VCaP (cell line): ENCODE measurements around the gene PAQR4.
"Not testable (repeated sequence)": the region's sequence is repeated elsewhere in the genome, so short reads cannot be mapped to it uniquely, and the experiment has no call there.

Source experiments
- H3K27ac ChIP-seq: fragments of 450-650 bp; 2 replicates; pipeline ENCODE4 v1.5.1; 2017
- TF ChIP-seq, protein P1 (sequence below): fragments of 450-650 bp; conservative IDR thresholded peaks from 2 replicates; pipeline ENCODE4 v1.5.1; 2017; ENCODE audit warnings: mild to moderate bottlenecking, moderate library complexity

PAQR4 gene

DNA sequence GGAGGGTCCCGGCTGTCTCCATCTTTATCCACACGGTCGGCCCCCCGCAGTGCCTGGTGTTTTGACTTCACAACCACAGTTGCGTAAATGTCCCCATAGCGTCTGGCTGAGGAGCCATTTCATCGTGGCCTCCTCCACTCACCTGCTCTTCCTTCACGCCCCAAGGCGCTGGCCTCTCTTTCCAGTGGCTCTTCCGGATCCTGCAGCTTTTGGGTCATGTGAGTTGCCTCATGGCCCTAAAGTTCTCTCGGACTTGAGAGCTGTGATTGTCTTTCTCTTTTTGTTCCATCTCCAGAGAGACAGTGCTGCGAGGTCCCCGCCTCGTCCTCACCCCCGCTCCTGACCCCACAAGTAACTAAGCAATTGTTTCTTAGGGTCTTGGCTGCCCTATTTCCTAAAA lies 34.7 kb upstream of the PAQR4 start:
- TF ChIP-seq, protein P1, sequence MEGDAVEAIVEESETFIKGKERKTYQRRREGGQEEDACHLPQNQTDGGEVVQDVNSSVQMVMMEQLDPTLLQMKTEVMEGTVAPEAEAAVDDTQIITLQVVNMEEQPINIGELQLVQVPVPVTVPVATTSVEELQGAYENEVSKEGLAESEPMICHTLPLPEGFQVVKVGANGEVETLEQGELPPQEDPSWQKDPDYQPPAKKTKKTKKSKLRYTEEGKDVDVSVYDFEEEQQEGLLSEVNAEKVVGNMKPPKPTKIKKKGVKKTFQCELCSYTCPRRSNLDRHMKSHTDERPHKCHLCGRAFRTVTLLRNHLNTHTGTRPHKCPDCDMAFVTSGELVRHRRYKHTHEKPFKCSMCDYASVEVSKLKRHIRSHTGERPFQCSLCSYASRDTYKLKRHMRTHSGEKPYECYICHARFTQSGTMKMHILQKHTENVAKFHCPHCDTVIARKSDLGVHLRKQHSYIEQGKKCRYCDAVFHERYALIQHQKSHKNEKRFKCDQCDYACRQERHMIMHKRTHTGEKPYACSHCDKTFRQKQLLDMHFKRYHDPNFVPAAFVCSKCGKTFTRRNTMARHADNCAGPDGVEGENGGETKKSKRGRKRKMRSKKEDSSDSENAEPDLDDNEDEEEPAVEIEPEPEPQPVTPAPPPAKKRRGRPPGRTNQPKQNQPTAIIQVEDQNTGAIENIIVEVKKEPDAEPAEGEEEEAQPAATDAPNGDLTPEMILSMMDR = no peak
- no peak overlapping the region for H3K27ac ChIP-seq

DNA sequence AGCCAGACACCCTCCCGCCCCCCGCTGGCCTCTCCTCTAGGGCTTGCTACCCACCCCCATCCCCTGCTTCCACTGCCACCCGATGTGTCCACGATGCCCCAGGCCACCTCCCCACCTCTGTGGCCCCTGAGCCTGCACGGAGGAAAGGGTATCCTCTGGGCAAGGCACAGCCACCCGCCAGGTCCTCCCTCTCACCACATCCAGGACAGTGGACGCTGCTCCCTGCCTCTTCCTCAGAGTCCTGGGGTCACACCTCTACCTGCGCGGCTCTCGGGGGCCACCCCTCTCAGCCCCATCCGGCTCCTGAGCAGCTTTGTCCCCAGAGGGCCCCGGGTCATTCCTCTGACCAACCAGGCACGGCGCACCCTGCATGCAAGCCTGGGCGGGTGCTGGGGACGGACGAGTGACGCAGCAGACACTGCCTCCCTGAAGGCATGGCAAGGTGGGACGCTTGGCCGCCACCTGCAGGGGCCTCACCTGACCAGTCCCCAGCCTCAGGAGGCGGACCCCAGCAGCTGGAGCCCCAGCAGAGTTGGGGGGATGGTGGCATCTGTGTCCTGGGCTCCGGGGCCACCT lies 32.6 kb upstream of the PAQR4 start:
- TF ChIP-seq, protein P1 = no peak
- no peak overlapping the region for H3K27ac ChIP-seq

GRCh38 chr16:2937170-2937569 lies 32.0 kb upstream of the PAQR4 start:
- no peak overlapping the region for H3K27ac ChIP-seq
- TF ChIP-seq, protein P1 = no peak

- H3K27ac ChIP-seq = no peak overlapping the region
- TF ChIP-seq, protein P1 = no peak
Measured at GRCh38 chr16:2938206-2938605, 30.9 kb upstream of the PAQR4 start.

DNA sequence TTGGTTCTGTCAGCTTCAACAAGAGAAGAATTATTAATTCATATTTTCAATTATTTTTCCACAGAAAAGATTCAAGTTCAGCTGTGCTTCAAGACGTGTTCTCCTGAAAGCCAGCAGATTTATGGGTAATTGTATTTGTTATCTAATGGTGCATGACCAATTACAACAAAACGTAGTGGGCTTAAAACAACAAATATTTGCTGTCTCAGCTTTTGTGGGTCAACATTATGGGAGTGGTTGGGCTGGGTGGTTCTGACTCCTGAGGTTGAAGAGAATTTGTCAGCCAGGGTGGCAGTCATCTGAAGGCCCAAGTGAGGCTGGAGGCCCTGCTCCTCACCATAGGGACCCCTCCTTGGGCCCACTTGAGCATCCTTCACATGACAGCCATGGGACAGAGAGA lies 29.2 kb upstream of the PAQR4 start:
- TF ChIP-seq, protein P1 = no peak
- no peak overlapping the region for H3K27ac ChIP-seq

- TF ChIP-seq, protein P1 = no peak
- H3K27ac ChIP-seq = no peak overlapping the region
Measured at GRCh38 chr16:2942045-2942444, 27.1 kb upstream of the PAQR4 start.

- H3K27ac ChIP-seq = not testable (repeated sequence)
Measured at GRCh38 chr16:2943716-2944115, 25.4 kb upstream of the PAQR4 start.

DNA sequence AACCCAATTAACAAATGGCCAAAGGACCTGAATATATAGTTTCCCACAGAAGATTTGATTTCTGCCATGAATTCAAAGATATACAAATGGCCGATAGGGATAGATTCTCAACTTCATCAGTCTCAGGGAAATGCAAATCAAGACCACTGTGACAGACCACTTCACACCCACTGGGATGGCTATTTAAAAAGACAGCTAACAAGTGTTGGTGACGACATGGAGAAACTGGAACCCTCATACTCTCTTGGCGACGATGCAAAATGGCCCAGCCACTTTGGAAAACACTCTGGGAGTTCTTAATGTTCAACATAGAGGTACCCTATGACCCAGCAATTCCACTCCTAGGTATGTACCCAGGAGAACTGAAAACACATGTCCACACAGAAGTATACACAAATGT lies 22.5 kb upstream of the PAQR4 start:
- no peak overlapping the region for H3K27ac ChIP-seq
- TF ChIP-seq, protein P1 = no peak
